Sigmoid colon (tissue), 4 donors: ENCODE results near the gene SF1.

ENCODE experiments used
- EP300 ChIP-seq, 4 donors: sonication (generic); formaldehyde crosslinking; IDR thresholded peaks; one replicate each; pipeline ENCODE4 v1.6.1; 2017; ENCODE audit warnings: antibody characterized with exemption in 4 of 4
- POLR2A ChIP-seq, 2 donors: fragments of 450-650 bp; IDR thresholded peaks; one replicate each; pipeline ENCODE4 v1.6.1; 2016; ENCODE audit warnings: antibody characterized with exemption in 2 of 2, mild to moderate bottlenecking in 2 of 2, moderate library complexity in 2 of 2
- POLR2AphosphoS5 ChIP-seq, 4 donors: sonication (generic); formaldehyde crosslinking; IDR thresholded peaks; one replicate each; pipeline ENCODE4 v1.6.1; 2017; ENCODE audit warnings: antibody characterized with exemption in 4 of 4
- TF ChIP-seq, protein P1 (sequence below), 4 experiments: fragments of 450-650 bp in 3 of 4; fragments of 200-600 bp in 1 of 4; IDR thresholded peaks; one replicate each; pipeline ENCODE4 v1.5.1; 2016 to 2019; ENCODE audit warnings: antibody characterized with exemption in 4 of 4, mild to moderate bottlenecking in 3 of 4, moderate library complexity in 2 of 4

GRCh38 chr11:64719406-64719805, 58.9 kb downstream of the SF1 start:
- TF ChIP-seq, protein P1, sequence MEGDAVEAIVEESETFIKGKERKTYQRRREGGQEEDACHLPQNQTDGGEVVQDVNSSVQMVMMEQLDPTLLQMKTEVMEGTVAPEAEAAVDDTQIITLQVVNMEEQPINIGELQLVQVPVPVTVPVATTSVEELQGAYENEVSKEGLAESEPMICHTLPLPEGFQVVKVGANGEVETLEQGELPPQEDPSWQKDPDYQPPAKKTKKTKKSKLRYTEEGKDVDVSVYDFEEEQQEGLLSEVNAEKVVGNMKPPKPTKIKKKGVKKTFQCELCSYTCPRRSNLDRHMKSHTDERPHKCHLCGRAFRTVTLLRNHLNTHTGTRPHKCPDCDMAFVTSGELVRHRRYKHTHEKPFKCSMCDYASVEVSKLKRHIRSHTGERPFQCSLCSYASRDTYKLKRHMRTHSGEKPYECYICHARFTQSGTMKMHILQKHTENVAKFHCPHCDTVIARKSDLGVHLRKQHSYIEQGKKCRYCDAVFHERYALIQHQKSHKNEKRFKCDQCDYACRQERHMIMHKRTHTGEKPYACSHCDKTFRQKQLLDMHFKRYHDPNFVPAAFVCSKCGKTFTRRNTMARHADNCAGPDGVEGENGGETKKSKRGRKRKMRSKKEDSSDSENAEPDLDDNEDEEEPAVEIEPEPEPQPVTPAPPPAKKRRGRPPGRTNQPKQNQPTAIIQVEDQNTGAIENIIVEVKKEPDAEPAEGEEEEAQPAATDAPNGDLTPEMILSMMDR (IDR thresholded peaks at IDR 0.05): no peak
- TF ChIP-seq POLR2AphosphoS5 (IDR thresholded peaks at IDR 0.05): no peak
- TF ChIP-seq POLR2A (IDR thresholded peaks at IDR 0.05): no peak
- no peak for TF ChIP-seq EP300 (IDR thresholded peaks at IDR 0.05)
